Ectodermal cell (in vitro differentiated cells): ENCODE results near the gene AKNAD1.
"Not testable (repeated sequence)": the region's sequence is repeated elsewhere in the genome, so short reads cannot be mapped to it uniquely, and the experiment has no call there.

Source experiments
- H3K27ac ChIP-seq: 2 replicates; pipeline ENCODE4 v1.7.0; 2013; ENCODE audit warnings: mild to moderate bottlenecking, low read depth, low read length; ENCODE audit not compliant: insufficient read depth, poor library complexity, severe bottlenecking
- H3K27me3 ChIP-seq: 2 replicates; pipeline ENCODE4 v1.7.0; 2013; ENCODE audit warnings: mild to moderate bottlenecking, low read length; ENCODE audit not compliant: insufficient read depth, control insufficient read depth, poor library complexity, severe bottlenecking
- H3K36me3 ChIP-seq: one replicate; pipeline ENCODE4 v1.7.0; 2013; ENCODE audit warnings: low read length; ENCODE audit not compliant: control insufficient read depth, insufficient read depth
- H3K4me1 ChIP-seq: one replicate; pipeline ENCODE4 v1.7.0; 2013; ENCODE audit warnings: low read length; ENCODE audit not compliant: control insufficient read depth, insufficient read depth
- H3K4me3 ChIP-seq: 2 replicates; pipeline ENCODE4 v1.7.0; 2013; ENCODE audit warnings: low read depth, low read length, control low read depth; ENCODE audit not compliant: insufficient read depth
- H3K9me3 ChIP-seq: 2 replicates; pipeline ENCODE4 v1.7.0; 2013; ENCODE audit warnings: mild to moderate bottlenecking, low read length, moderate library complexity; ENCODE audit not compliant: control insufficient read depth
- WGBS, 2 experiments: methylation state at CpG; one replicate each; pipeline ENCODE4 v1.1.7; 2013; ENCODE audit warnings: missing lambda C conversion rate in 2 of 2; 5-methylcytosine and 5-hydroxymethylcytosine counted together

AKNAD1 gene

GRCh38 chr1:108791790-108792189, 65.1 kb downstream of the AKNAD1 start:
- Histone ChIP-seq H3K36me3 (peaks cover 10% of the 10 kb centered on the region), H3K27me3 (no peaks in the 10 kb centered on the region), H3K27ac (no peak overlapping the region), H3K4me1 (no peaks in the 10 kb centered on the region), H3K9me3 (peaks cover 3% of the 10 kb centered on the region), H3K4me3 (no peak overlapping the region)
- 91% methylated on average over 1 of the region's 1 CpG for WGBS, 2 experiments

- Histone ChIP-seq H3K36me3 (peaks cover 36% of the 10 kb centered on the region), H3K4me3 (no peak overlapping the region), H3K4me1 (no peaks in the 10 kb centered on the region), H3K9me3 (peaks cover 2% of the 10 kb centered on the region), H3K27me3 (no peaks in the 10 kb centered on the region), H3K27ac (no peak overlapping the region)
- whole genome bisulfite sequencing, 2 experiments, result 88 to 100% methylated on average over 2 of the region's 2 CpGs
These were observed 71.0 kb downstream of the AKNAD1 start for GRCh38 chr1:108785880-108786279.

GRCh38 chr1:108785264-108785663, 71.6 kb downstream of the AKNAD1 start:
- WGBS, 2 experiments, result 95 to 96% methylated on average over 6 of the region's 6 CpGs
- Histone ChIP-seq H3K36me3 (peaks cover 36% of the 10 kb centered on the region), H3K4me3 (no peak overlapping the region), H3K4me1 (no peaks in the 10 kb centered on the region), H3K27me3 (no peaks in the 10 kb centered on the region), H3K9me3 (peaks cover 2% of the 10 kb centered on the region), H3K27ac (no peak overlapping the region)

DNA sequence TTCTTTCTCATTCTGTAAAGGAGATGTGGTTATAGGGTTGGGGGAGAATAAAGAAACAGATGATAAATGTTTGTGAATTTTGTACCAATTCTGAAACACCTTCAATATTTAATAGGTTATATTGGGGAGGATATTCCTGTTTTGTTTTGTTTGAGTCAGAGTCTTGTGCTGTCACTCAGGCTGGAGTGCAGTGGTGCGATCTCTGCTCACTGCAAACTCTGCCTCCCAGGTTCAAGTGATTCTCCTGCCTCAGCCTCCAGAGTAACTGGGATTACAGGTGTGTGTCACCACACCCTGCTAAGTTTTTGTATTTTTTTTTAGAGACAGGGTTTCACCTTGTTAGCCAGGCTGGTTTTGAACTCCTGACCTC, 75.3 kb downstream of the AKNAD1 start:
- H3K36me3 ChIP-seq, result peaks cover 42% of the 10 kb centered on the region
- H3K27ac ChIP-seq, H3K4me1 ChIP-seq, H3K4me3 ChIP-seq, H3K27me3 ChIP-seq, H3K9me3 ChIP-seq: not testable (repeated sequence)
- WGBS, 2 experiments, result 84 to 93% methylated on average over 1 of the region's 1 CpG

DNA sequence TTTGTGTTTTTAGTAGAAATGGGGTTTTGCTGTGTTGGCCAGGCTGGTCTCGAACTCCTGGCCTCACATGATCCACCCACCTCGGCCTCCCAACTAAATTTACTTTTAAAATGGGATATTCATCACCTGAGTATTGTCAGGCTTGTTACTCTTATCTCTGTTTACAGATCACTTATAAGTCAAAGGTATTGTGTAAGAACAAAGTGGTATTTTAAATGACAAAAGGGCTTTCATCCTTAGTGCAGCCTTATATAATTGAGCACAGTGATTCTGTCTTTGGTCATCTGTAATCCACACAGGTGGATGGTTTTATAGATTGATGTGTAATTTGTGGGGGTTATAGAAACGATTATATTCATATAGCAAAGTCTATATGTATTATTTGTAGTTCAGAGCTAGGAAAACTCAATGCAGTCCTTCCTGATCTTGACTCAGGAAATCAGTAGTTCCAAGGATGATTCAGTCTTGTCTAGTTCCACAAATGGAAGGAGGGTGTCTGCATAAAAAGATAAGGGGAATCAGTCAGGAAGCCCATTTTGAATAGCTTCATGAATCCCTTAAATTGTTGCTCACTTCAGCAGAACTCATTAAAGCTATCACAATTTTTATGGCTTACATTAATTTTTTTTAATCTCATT, 75.8 kb downstream of the AKNAD1 start:
- Histone ChIP-seq H3K27me3 (no peaks in the 10 kb centered on the region), H3K36me3 (peaks cover 37% of the 10 kb centered on the region), H3K4me1 (no peaks in the 10 kb centered on the region), H3K4me3 (no peak overlapping the region), H3K27ac (no peak overlapping the region), H3K9me3 (peaks cover 2% of the 10 kb centered on the region)
- 100% methylated on average over 1 to 3 of the region's 3 CpGs for WGBS, 2 experiments

- no peaks in the 10 kb centered on the region for H3K4me1 ChIP-seq
- no peaks in the 10 kb centered on the region for H3K27me3 ChIP-seq
- H3K4me3 ChIP-seq, result no peak overlapping the region
- H3K36me3 ChIP-seq, result peaks cover 31% of the 10 kb centered on the region
- H3K9me3 ChIP-seq, result no peaks in the 10 kb centered on the region
- no peak overlapping the region for H3K27ac ChIP-seq
These were observed 77.4 kb downstream of the AKNAD1 start for GRCh38 chr1:108779455-108779854.

DNA sequence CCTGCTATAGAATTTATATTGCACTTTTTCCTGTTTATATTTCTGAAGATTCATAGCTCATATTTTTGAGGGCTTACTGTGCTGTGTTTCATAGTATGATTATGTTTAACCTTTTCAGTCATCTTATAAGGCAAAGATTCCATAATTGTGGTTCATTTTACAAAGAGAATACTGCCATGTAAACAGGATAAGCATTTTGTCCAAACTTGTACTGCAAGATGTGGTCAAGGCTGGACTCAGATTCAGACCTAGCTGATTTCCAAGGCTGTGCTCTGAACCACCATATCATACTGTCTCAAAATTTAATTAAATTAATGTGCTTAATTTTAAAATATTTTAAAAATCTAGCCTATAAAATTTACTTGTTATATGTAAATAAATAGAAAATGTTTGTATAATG, 79.1 kb downstream of the AKNAD1 start:
- Histone ChIP-seq H3K36me3 (peaks cover 26% of the 10 kb centered on the region), H3K27ac (no peak overlapping the region), H3K4me1 (no peaks in the 10 kb centered on the region), H3K27me3 (no peaks in the 10 kb centered on the region), H3K4me3 (no peak overlapping the region), H3K9me3 (no peaks in the 10 kb centered on the region)

DNA sequence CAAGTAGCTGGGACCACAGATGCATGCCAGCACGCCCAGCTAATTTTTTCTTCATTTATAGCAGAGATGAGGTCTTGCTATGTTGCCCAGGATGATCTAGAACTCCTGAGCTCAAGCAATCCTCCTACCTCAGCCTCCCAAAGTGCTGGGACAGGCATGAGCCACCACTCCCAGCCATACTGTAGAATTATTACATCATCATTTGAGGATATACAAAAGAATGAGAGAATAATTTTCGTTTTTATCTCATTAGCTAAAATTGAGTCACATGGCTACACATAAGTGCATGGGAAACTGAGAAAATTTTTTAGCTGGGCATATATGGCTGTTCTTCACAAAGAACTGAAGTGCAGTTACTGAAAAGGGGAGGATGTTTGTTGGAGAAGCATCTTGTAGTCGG, 89.2 kb downstream of the AKNAD1 start:
- no peaks in the 10 kb centered on the region for H3K4me1 ChIP-seq
- no peaks in the 10 kb centered on the region for H3K9me3 ChIP-seq
- peaks cover 3% of the 10 kb centered on the region for H3K36me3 ChIP-seq
- no peak overlapping the region for H3K4me3 ChIP-seq
- H3K27me3 ChIP-seq, result no peaks in the 10 kb centered on the region
- 92% methylated on average over 2 to 3 of the region's 3 CpGs for WGBS, 2 experiments
- H3K27ac ChIP-seq, result no peak overlapping the region

- Histone ChIP-seq H3K4me1 (no peaks in the 10 kb centered on the region), H3K27me3 (no peaks in the 10 kb centered on the region), H3K4me3 (no peak overlapping the region), H3K27ac (no peak overlapping the region), H3K9me3 (no peaks in the 10 kb centered on the region), H3K36me3 (no peaks in the 10 kb centered on the region)
- WGBS, 2 experiments, result 88 to 100% methylated on average over 1 of the region's 1 CpG
These were observed 89.8 kb downstream of the AKNAD1 start for GRCh38 chr1:108767115-108767514.
